H7 (cell line): ENCODE results near the gene ISG20. TPM values are rescaled to one million over a fixed set of nuclear protein-coding genes. Genes with fewer than 3 reads are reported as not detected.
A peak's percentile ranks its signal among the peaks of the same experiment; 100 is the strongest.

Experiments used
- DNase-seq: peaks from one replicate; pipeline ENCODE4 v3.0.0; 2012
- H3K27me3 ChIP-seq: 2 replicates; pipeline ENCODE4 v1.6.0; 2011; ENCODE audit warnings: mild to moderate bottlenecking, low read length; ENCODE audit not compliant: control insufficient read depth, insufficient read depth
- H3K36me3 ChIP-seq: replicated peaks from 2 replicates; pipeline ENCODE4 v1.5.1; 2011; ENCODE audit warnings: low read length; ENCODE audit not compliant: control insufficient read depth, insufficient read depth
- H3K4me3 ChIP-seq: 2 replicates; pipeline ENCODE4 v1.5.1; 2011; ENCODE audit warnings: low read depth, mild to moderate bottlenecking, control low read depth, low read length, moderate library complexity; ENCODE audit not compliant: insufficient read depth
- total RNA-seq: library from RNA; depleted of rRNA; stranded (reverse); fragments of >200 nt; shearing (Covaris generic); gene quantifications from 2 replicates; pipeline ENCODE4 v1.2.3, GENCODE V29; 2014; rRNA removed

The ISG20 gene
- 0.14 and 3.4 TPM in 2 replicates for total RNA-seq

GRCh38 chr15:88638626-88639372 lies at the start of gene ISG20:
Gene ISG20 (plus strand): TSS chr15:88639016. CDS start chr15:88639367, 351 bp downstream.
- Histone ChIP-seq H3K4me3 (peak within 1 kb of the TSS; percentile 21), H3K36me3 (peaks cover 1% of the 10 kb centered on the region), H3K27me3 (no peaks in the 10 kb centered on the region)
- peak; percentile 96 for DNase-seq

GRCh38 chr15:88590759-88591158 lies 48.1 kb upstream of the ISG20 start:
- Histone ChIP-seq H3K36me3 (no peaks in the 10 kb centered on the region), H3K27me3 (no peaks in the 10 kb centered on the region), H3K4me3 (no peak overlapping the region)
- DNase-seq, result no peak

- Histone ChIP-seq H3K36me3 (no peaks in the 10 kb centered on the region), H3K4me3 (no peak overlapping the region), H3K27me3 (no peaks in the 10 kb centered on the region)
- DNase-seq, result no peak
Measured at GRCh38 chr15:88591384-88591783, 47.4 kb upstream of the ISG20 start.

- DNase-seq, result no peak
- Histone ChIP-seq H3K4me3 (peak overlapping the region; percentile 45), H3K36me3 (no peaks in the 10 kb centered on the region), H3K27me3 (peaks cover 45% of the 10 kb centered on the region)
Measured at GRCh38 chr15:88603885-88604284, 34.9 kb upstream of the ISG20 start.

- Histone ChIP-seq H3K36me3 (no peaks in the 10 kb centered on the region), H3K4me3 (peak overlapping the region; percentile 45), H3K27me3 (peaks cover 45% of the 10 kb centered on the region)
- peak; percentile 66 for DNase-seq
Measured at GRCh38 chr15:88604381-88605188, 34.2 kb upstream of the ISG20 start.

GRCh38 chr15:88605189-88606069 lies 33.4 kb upstream of the ISG20 start:
- H3K36me3 ChIP-seq, result no peaks in the 10 kb centered on the region
- H3K4me3 ChIP-seq, result peak overlapping the region; percentile 45
- peak; percentile 90 for DNase-seq
- H3K27me3 ChIP-seq, result peaks cover 45% of the 10 kb centered on the region

GRCh38 chr15:88606070-88606794 lies 32.6 kb upstream of the ISG20 start:
- H3K4me3 ChIP-seq, result peak overlapping the region; percentile 45
- peaks cover 45% of the 10 kb centered on the region for H3K27me3 ChIP-seq
- H3K36me3 ChIP-seq, result no peaks in the 10 kb centered on the region
- peak; percentile 46 for DNase-seq

GRCh38 chr15:88607951-88608350 lies 30.9 kb upstream of the ISG20 start:
- H3K36me3 ChIP-seq, result no peaks in the 10 kb centered on the region
- H3K4me3 ChIP-seq, result no peak overlapping the region
- H3K27me3 ChIP-seq, result peaks cover 45% of the 10 kb centered on the region
- DNase-seq, result no peak

- H3K27me3 ChIP-seq, result peaks cover 38% of the 10 kb centered on the region
- no peaks in the 10 kb centered on the region for H3K36me3 ChIP-seq
- no peak for DNase-seq
- no peak overlapping the region for H3K4me3 ChIP-seq
Measured at GRCh38 chr15:88608607-88609181, 30.1 kb upstream of the ISG20 start.

GRCh38 chr15:88609344-88610090 lies 29.3 kb upstream of the ISG20 start:
- DNase-seq, result peak; percentile 68
- Histone ChIP-seq H3K4me3 (no peak overlapping the region), H3K36me3 (no peaks in the 10 kb centered on the region), H3K27me3 (peaks cover 30% of the 10 kb centered on the region)

- Histone ChIP-seq H3K4me3 (no peak overlapping the region), H3K27me3 (peaks cover 17% of the 10 kb centered on the region), H3K36me3 (no peaks in the 10 kb centered on the region)
- DNase-seq, result peak; percentile 56
Measured at GRCh38 chr15:88610701-88611231, 28.1 kb upstream of the ISG20 start.

GRCh38 chr15:88612186-88612796 lies 26.5 kb upstream of the ISG20 start:
- DNase-seq, result peak; percentile 28
- Histone ChIP-seq H3K36me3 (no peaks in the 10 kb centered on the region), H3K4me3 (no peak overlapping the region), H3K27me3 (peaks cover 2% of the 10 kb centered on the region)
